Vein endothelial cell (primary cell): ENCODE measurements around the gene BACE1. TPM values are rescaled to one million over a fixed set of nuclear protein-coding genes. Genes with fewer than 3 reads are reported as not detected.

ENCODE experiments used
- small RNA-seq: library from RNA; depleted of rRNA; stranded (forward); fragments of <200 nt; gene quantifications from one replicate; pipeline ENCODE3, GENCODE V24; 2012
- total RNA-seq: library from RNA; depleted of rRNA; stranded (reverse); fragments of >200 nt; gene quantifications from 2 replicates; pipeline ENCODE4 v1.2.3, GENCODE V29; 2012

Gene BACE1
- total RNA-seq = 16.3 and 16.5 TPM in 2 replicates

GRCh38 chr11:117316197-117316961, at the start of gene BACE1:
TSS of gene BACE1 (minus strand) at chr11:117316256. CDS start at chr11:117315795, 461 bp downstream.

GRCh38 chr11:117327567-117328374, 11.7 kb upstream of the BACE1 start, which contains the start of gene CEP164:
TSS of gene CEP164 (plus strand) at chr11:117327854. CDS start at chr11:117338587, 10,733 bp downstream.

GRCh38 chr11:117290809-117291396, 25.2 kb downstream of the BACE1 start, which contains the start of gene BACE1-AS:
TSS of gene BACE1-AS (plus strand) at chr11:117291346.

Small RNA genes lying within 50 kb of the gene (small RNA-seq; reads per million reads assigned to genes)
- not detected for gene RF00564

Other genes starting within 250 kb of the BACE1 start
- 13.9 and 16.7 TPM in 2 replicates for gene SIK3, start 217.8 kb downstream of the BACE1 start, total RNA-seq
- 174 and 201 TPM in 2 replicates for gene PAFAH1B2, start 172.0 kb downstream of the BACE1 start, total RNA-seq
- 13.1 and 17.3 TPM in 2 replicates for gene SIDT2, start 137.5 kb downstream of the BACE1 start, total RNA-seq
- 23.5 and 49.6 TPM in 2 replicates for gene TAGLN, start 116.9 kb downstream of the BACE1 start, total RNA-seq
- 45.1 and 50.2 TPM in 2 replicates for gene PCSK7, start 84.2 kb downstream of the BACE1 start, total RNA-seq
- gene RNF214, start 83.6 kb downstream of the BACE1 start, total RNA-seq = 14.2 and 14.4 TPM in 2 replicates
- 3.7 and 4.6 TPM in 2 replicates for gene BACE1-AS, start 24.9 kb downstream of the BACE1 start, total RNA-seq
- 30.1 and 36.5 TPM in 2 replicates for gene CEP164, start 11.6 kb upstream of the BACE1 start, total RNA-seq